SIG-M5 (cell line): ENCODE data around the gene NCAPG2.

ENCODE experiments used
- DNase-seq: peaks from one replicate; lab custom pipeline; 2025; lab: John Stamatoyannopoulos, UW

The NCAPG2 gene

GRCh38 chr7:158595068-158595467 lies 109.5 kb downstream of the NCAPG2 start:
- no peak for DNase-seq

GRCh38 chr7:158592541-158592940 lies 112.1 kb downstream of the NCAPG2 start:
- DNase-seq: no peak

GRCh38 chr7:158591944-158592343 lies 112.7 kb downstream of the NCAPG2 start:
- no peak for DNase-seq

GRCh38 chr7:158590181-158590530 lies 114.4 kb downstream of the NCAPG2 start:
- DNase-seq: no peak

GRCh38 chr7:158589653-158590052 lies 115.0 kb downstream of the NCAPG2 start:
- no peak for DNase-seq

GRCh38 chr7:158588878-158589442 lies 115.6 kb downstream of the NCAPG2 start:
- DNase-seq: no peak

GRCh38 chr7:158588085-158588877 lies 116.3 kb downstream of the NCAPG2 start:
- DNase-seq: no peak

- DNase-seq: no peak
Observed at GRCh38 chr7:158587162-158588084, 117.2 kb downstream of the NCAPG2 start, which contains the start of gene PTPRN2. TSS of gene PTPRN2 (minus strand) at chr7:158587823.

GRCh38 chr7:158586499-158587161 lies 118.0 kb downstream of the NCAPG2 start:
- no peak for DNase-seq

GRCh38 chr7:158585721-158586498 lies 118.7 kb downstream of the NCAPG2 start:
- no peak for DNase-seq

GRCh38 chr7:158584407-158584806 lies 120.2 kb downstream of the NCAPG2 start:
- no peak for DNase-seq

- no peak for DNase-seq
Observed at GRCh38 chr7:158583810-158584209, 120.8 kb downstream of the NCAPG2 start.

- no peak for DNase-seq
Observed at GRCh38 chr7:158583143-158583542, 121.5 kb downstream of the NCAPG2 start.

- DNase-seq: no peak
Observed at GRCh38 chr7:158582089-158582456, 122.5 kb downstream of the NCAPG2 start.

GRCh38 chr7:158581440-158582088 lies 123.0 kb downstream of the NCAPG2 start:
- no peak for DNase-seq
